ENCODE measurements around the gene PCDH20.
"Not testable (repeated sequence)": the region's sequence is repeated elsewhere in the genome, so short reads cannot be mapped to it uniquely, and the experiment has no call there.

Gene PCDH20

GRCh38 chr13:61415749-61416148, at the start of gene PCDH20:
Gene PCDH20 (minus strand): TSS chr13:61415849. CDS start chr13:61415158, 691 bp downstream.
- DNase-seq (ENCODE audit: low read depth in 2 of 2, low spot score in 1 of 2): no peak

- no peak for DNase-seq (ENCODE audit: low read depth in 2 of 2, low spot score in 1 of 2)
Measured at GRCh38 chr13:61463024-61463423, 47.4 kb upstream of the PCDH20 start.

GRCh38 chr13:61453121-61453520, 37.5 kb upstream of the PCDH20 start:
- DNase-seq (ENCODE audit: low read depth in 2 of 2, low spot score in 1 of 2): no peak

GRCh38 chr13:61432029-61432428, 16.4 kb upstream of the PCDH20 start:
- no peak for DNase-seq (ENCODE audit: low read depth in 2 of 2, low spot score in 1 of 2)

GRCh38 chr13:61423915-61424314, 8.3 kb upstream of the PCDH20 start:
- DNase-seq (ENCODE audit: low read depth in 2 of 2, low spot score in 1 of 2): no peak

GRCh38 chr13:61417086-61417570, 1.5 kb upstream of the PCDH20 start:
- no peak for DNase-seq (ENCODE audit: low read depth in 2 of 2, low spot score in 1 of 2)

GRCh38 chr13:61415058-61415721, 459 bp downstream of the PCDH20 start:
- no peak for DNase-seq (ENCODE audit: low read depth in 2 of 2, low spot score in 1 of 2)

- DNase-seq (ENCODE audit: low read depth in 2 of 2, low spot score in 1 of 2): no peak
Measured at GRCh38 chr13:61414686-61415057, 977 bp downstream of the PCDH20 start.

- DNase-seq (ENCODE audit: low read depth in 2 of 2, low spot score in 1 of 2): no peak
Measured at GRCh38 chr13:61413572-61414535, 1.8 kb downstream of the PCDH20 start.

- no peak for DNase-seq (ENCODE audit: low read depth in 2 of 2, low spot score in 1 of 2)
Measured at GRCh38 chr13:61410669-61411297, 4.9 kb downstream of the PCDH20 start.

GRCh38 chr13:61410266-61410665, 5.4 kb downstream of the PCDH20 start:
- DNase-seq (ENCODE audit: low read depth in 2 of 2, low spot score in 1 of 2): no peak

- no peak for DNase-seq (ENCODE audit: low read depth in 2 of 2, low spot score in 1 of 2)
Measured at GRCh38 chr13:61408571-61408970, 7.1 kb downstream of the PCDH20 start.

GRCh38 chr13:61406275-61406674, 9.4 kb downstream of the PCDH20 start:
- no peak for DNase-seq (ENCODE audit: low read depth in 2 of 2, low spot score in 1 of 2)

- DNase-seq (ENCODE audit: low read depth in 2 of 2, low spot score in 1 of 2): no peak
Measured at GRCh38 chr13:61396121-61396520, 19.5 kb downstream of the PCDH20 start.

- DNase-seq (ENCODE audit: low read depth in 2 of 2, low spot score in 1 of 2): no peak
Measured at GRCh38 chr13:61391426-61391825, 24.2 kb downstream of the PCDH20 start.

GRCh38 chr13:61387694-61388093, 28.0 kb downstream of the PCDH20 start:
- DNase-seq (ENCODE audit: low read depth in 2 of 2, low spot score in 1 of 2): no peak

- no peak for DNase-seq (ENCODE audit: low read depth in 2 of 2, low spot score in 1 of 2)
Measured at GRCh38 chr13:61383111-61383510, 32.5 kb downstream of the PCDH20 start.

- no peak for DNase-seq (ENCODE audit: low read depth in 2 of 2, low spot score in 1 of 2)
Measured at GRCh38 chr13:61370520-61370919, 45.1 kb downstream of the PCDH20 start.

GRCh38 chr13:61364690-61365089, 51.0 kb downstream of the PCDH20 start:
- not testable (repeated sequence) for DNase-seq (ENCODE audit: low read depth in 2 of 2, low spot score in 1 of 2)

GRCh38 chr13:61362522-61362921, 53.1 kb downstream of the PCDH20 start:
- DNase-seq (ENCODE audit: low read depth in 2 of 2, low spot score in 1 of 2): no peak
